K562 (cell line): ENCODE results near the gene HAT1. TPM values are rescaled to one million over a fixed set of nuclear protein-coding genes. Genes with fewer than 3 reads are reported as not detected.

Experiments
- ATAC-seq: fragments of 200-7000 bp; cut with Tn5 transposase; 3 replicates; pipeline ENCODE4 v1.9.1; 2020; ENCODE audit warnings: moderate library complexity
- BruUV-seq: library from RNA; stranded (reverse); fragments of 400-500 nt; replicated peaks from 2 replicates; lab custom pipeline; 2021; lab: Mats Ljungman, UMichigan
- CTCF ChIA-PET: fragments of 300-600 bp; formaldehyde crosslinking; extraction: SDS; loops from one replicate; lab custom pipeline; 2021; ENCODE audit warnings: low intra/inter-chr PET ratio; lab: Yijun Ruan, JAX
- POLR2A ChIA-PET: fragments of 300-600, 350-650 bp; sonication (Branson Sonifier 250); formaldehyde crosslinking; extraction: SDS; loops from one replicate; lab custom pipeline; 2021; ENCODE audit warnings: antibody characterized with exemption, inconsistent platforms; lab: Yijun Ruan, JAX
- DNase-seq, 4 experiments: peaks; one replicate each; pipeline versions ENCODE4 v3.0.0 to v3.0.0-alpha.2; 2011 to 2018; ENCODE audit warnings: low spot score in 3 of 4, mixed read lengths in 3 of 4; ENCODE audit errors: extremely low read depth in 1 of 4
- FAIRE-seq: peaks from 2 replicates; lab custom pipeline; 2011; peaks lifted over from hg19 to GRCh38; lab: Jason Lieb, UNC
- H2AFZ ChIP-seq: 2 replicates; pipeline ENCODE4 v1.6.0; 2011; ENCODE audit warnings: low read depth, low read length, control low read depth, inconsistent platforms
- H3K27ac ChIP-seq: fragments of 200-600 bp; 3 replicates; pipeline ENCODE4 v1.8.0; 2011; ENCODE audit warnings: low read depth, mild to moderate bottlenecking, control low read depth, inconsistent platforms, low read length, moderate library complexity, mixed read lengths; ENCODE audit errors: extremely low read depth
- H3K27me3 ChIP-seq, 2 experiments: fragments of 300-600 bp in 1 of 2; 2 replicates in 1 of 2; 3 replicates in 1 of 2; pipeline versions ENCODE4 v1.6.0 to v1.8.0; 2011; ENCODE audit warnings: inconsistent platforms in 2 of 2, low read length in 2 of 2, mild to moderate bottlenecking in 1 of 2, mixed read lengths in 1 of 2, moderate library complexity in 1 of 2; ENCODE audit not compliant: control insufficient read depth in 2 of 2, insufficient read depth in 2 of 2
- H3K36me3 ChIP-seq: fragments of 300-600 bp; 3 replicates; pipeline ENCODE4 v1.8.0; 2011; ENCODE audit warnings: mild to moderate bottlenecking, low read length, inconsistent platforms; ENCODE audit not compliant: control insufficient read depth, insufficient read depth
- H3K4me1 ChIP-seq, 2 experiments: fragments of 200-600 bp in 1 of 2; replicated peaks in 1 of 2; 2 replicates in 1 of 2; 3 replicates in 1 of 2; pipeline versions ENCODE4 v1.5.1 to v1.8.0; 2011; ENCODE audit warnings: inconsistent platforms in 2 of 2, low read length in 2 of 2, mild to moderate bottlenecking in 1 of 2, mixed read lengths in 1 of 2, moderate library complexity in 1 of 2; ENCODE audit not compliant: control insufficient read depth in 2 of 2, insufficient read depth in 2 of 2
- H3K4me2 ChIP-seq: 2 replicates; pipeline ENCODE4 v1.6.1; 2011; ENCODE audit warnings: low read length, control low read depth, inconsistent platforms, mixed read lengths; ENCODE audit not compliant: insufficient read depth
- H3K4me3 ChIP-seq: fragments of 200-600 bp; sonication (generic), shearing (Covaris generic); 2 replicates; pipeline ENCODE4 v1.5.1; 2016; ENCODE audit warnings: control low read depth, inconsistent platforms
- H3K79me2 ChIP-seq: fragments of 200-600 bp; 3 replicates; pipeline ENCODE4 v1.8.0; 2011; ENCODE audit warnings: low read length, inconsistent platforms; ENCODE audit not compliant: control insufficient read depth, insufficient read depth
- H3K9ac ChIP-seq, 2 experiments: 2 replicates each; pipeline versions ENCODE4 v1.6.0 to v1.6.1; 2011; ENCODE audit warnings: low read depth in 2 of 2, low read length in 2 of 2, control low read depth in 1 of 2, inconsistent platforms in 1 of 2, mild to moderate bottlenecking in 1 of 2, mixed read lengths in 1 of 2; ENCODE audit not compliant: insufficient read depth in 1 of 2
- H3K9me1 ChIP-seq: one replicate; pipeline ENCODE4 v1.6.0; 2011; ENCODE audit warnings: inconsistent platforms, mild to moderate bottlenecking, low read length, moderate library complexity; ENCODE audit not compliant: control insufficient read depth, insufficient read depth
- H3K9me3 ChIP-seq: replicated peaks from 2 replicates; pipeline ENCODE4 v1.5.1; 2011; ENCODE audit warnings: low read depth, low read length, inconsistent platforms; ENCODE audit not compliant: control insufficient read depth, insufficient read depth
- H4K20me1 ChIP-seq: replicated peaks from 2 replicates; pipeline ENCODE4 v1.6.1; 2011; ENCODE audit warnings: low read length, inconsistent platforms, mixed read lengths; ENCODE audit not compliant: control insufficient read depth, insufficient read depth
- C11orf30 ChIP-seq: fragments of 450-650 bp; IDR thresholded peaks from 2 replicates; pipeline ENCODE4 v1.6.1; 2016; ENCODE audit warnings: low read depth, mild to moderate bottlenecking
- CEBPB ChIP-seq: fragments of 450-650 bp; IDR thresholded peaks from 2 replicates; pipeline ENCODE4 v1.6.1; 2016; ENCODE audit warnings: missing genetic modification characterization, missing compliant biosample characterization
- CEBPG ChIP-seq, 3 experiments: fragments of 200-800 bp in 1 of 3; sonication (Bioruptor generic) in 1 of 3; sonication (generic) in 1 of 3; formaldehyde crosslinking in 1 of 3; IDR thresholded peaks in 2 of 3; conservative IDR thresholded peaks in 1 of 3; 2 replicates each; pipeline versions ENCODE4 v1.6.1 to v1.8.0; 2016 to 2022; ENCODE audit warnings: missing compliant biosample characterization in 2 of 3, missing genetic modification characterization in 2 of 3, mild to moderate bottlenecking in 1 of 3, missing genetic modification reagents in 1 of 3
- FOSL1 ChIP-seq: fragments of 200-800 bp; sonication (Bioruptor generic); conservative IDR thresholded peaks from 2 replicates; pipeline ENCODE4 v1.6.1; 2016; ENCODE audit warnings: missing genetic modification characterization, missing compliant biosample characterization
- HNRNPH1 ChIP-seq: fragments of 200-400 bp; formaldehyde crosslinking; optimal IDR thresholded peaks from 2 replicates; pipeline ENCODE3; 2017; ENCODE audit warnings: low read depth, mild to moderate bottlenecking, low read length, moderate library complexity
- MYC ChIP-seq, 2 experiments: fragments of 250-450 bp in 1 of 2; sonication (Bioruptor Pico) in 1 of 2; IDR thresholded peaks; 2 replicates each; pipeline versions ENCODE4 v1.5.1 to v1.6.1; 2012 to 2021; ENCODE audit warnings: low read depth in 2 of 2, borderline replicate concordance in 1 of 2, improper control_type of control experiment in 1 of 2, low read length in 1 of 2, mild to moderate bottlenecking in 1 of 2, moderate library complexity in 1 of 2
- NFRKB ChIP-seq: fragments of 450-650 bp; IDR thresholded peaks from 2 replicates; pipeline ENCODE4 v1.6.1; 2016; ENCODE audit warnings: low read depth
- POLR2H ChIP-seq: IDR thresholded peaks from 2 replicates; pipeline ENCODE4 v1.6.1; 2016; ENCODE audit warnings: missing genetic modification characterization, low read depth, mild to moderate bottlenecking, control low read depth, missing compliant biosample characterization, moderate library complexity
- PTTG1 ChIP-seq: fragments of 450-650 bp; IDR thresholded peaks from 2 replicates; pipeline ENCODE4 v1.6.1; 2016; ENCODE audit warnings: low read depth, mild to moderate bottlenecking, missing genetic modification characterization, missing compliant biosample characterization
- YBX1 ChIP-seq: fragments of 450-650 bp; IDR thresholded peaks from 2 replicates; pipeline ENCODE4 v1.7.1; 2016; ENCODE audit warnings: mild to moderate bottlenecking
- ZC3H11A ChIP-seq: IDR thresholded peaks from 2 replicates; pipeline ENCODE4 v1.6.1; 2012; ENCODE audit warnings: low read depth, low read length, improper control_type of control experiment
- ZEB2 ChIP-seq: fragments of 450-650 bp; IDR thresholded peaks from 2 replicates; pipeline ENCODE4 v1.6.1; 2016
- WGBS: fragments of 100-300 bp; shearing (Covaris generic); methylation state at CpG from one replicate; pipeline ENCODE4 v1.1.6; 2016; ENCODE audit warnings: low coverage, mixed read lengths; ENCODE audit not compliant: insufficient coverage; ENCODE audit errors: missing lambda C conversion rate; 5-methylcytosine and 5-hydroxymethylcytosine counted together
- in situ Hi-C: fragments of 300-500 bp; cut with MboI; formaldehyde crosslinking; loops from 4 replicates; pipeline ENCODE4 v1.15.0; 2018; ENCODE audit warnings: inconsistent platforms, mixed read lengths
- intact Hi-C: fragments of 100-400 bp; cut with micrococcal nuclease; formaldehyde crosslinking; loops from 2 replicates; pipeline ENCODE4 v1.14.2; 2022
- polyA plus RNA-seq, 8 experiments: library from polyadenylated mRNA; depleted of rRNA in 4 of 8; stranded (reverse) in 5 of 8; unstranded in 3 of 8; fragments of >200 nt; fragmentation: Nextera tagmentation in 2 of 8; fragmentation: Illumina TruSeq in 1 of 8; extraction: Ambion mirVana in 2 of 8; extraction: Trizol in 1 of 8; gene quantifications; 2 replicates each; pipeline versions ENCODE4 v1.2.1 to v1.2.3, GENCODE V29; 2011 to 2014; ENCODE audit warnings: inconsistent platforms in 1 of 8, missing spikeins in 1 of 8
- total RNA-seq, 7 experiments: library from RNA; depleted of rRNA in 6 of 7; stranded (reverse); fragments of >200 nt in 6 of 7; fragmentation: Illumina TruSeq in 2 of 7; extraction: Trizol in 2 of 7; gene quantifications; 2 replicates each; pipeline versions ENCODE4 v1.2.1 to v1.2.3, GENCODE V29; 2011 to 2021; ENCODE audit warnings: low replicate concordance in 1 of 7
- TF ChIP-seq, protein P1 (sequence below): fragments of 450-650 bp; formaldehyde crosslinking; IDR thresholded peaks from 2 replicates; pipeline ENCODE4 v1.4.0; 2020; ENCODE audit warnings: mild to moderate bottlenecking
- TF ChIP-seq, protein P2 (sequence below): fragments of 250-450 bp; sonication (Bioruptor Pico); IDR thresholded peaks from 2 replicates; pipeline ENCODE4 v1.4.0; 2020; ENCODE audit warnings: borderline replicate concordance

The HAT1 gene
- total and polyA plus RNA-seq, 9 of the 15 experiments (the other 6 are each of a cell fraction or from before 2014, with no cell fraction given) = 125 to 384 (median 244) TPM

DNA sequence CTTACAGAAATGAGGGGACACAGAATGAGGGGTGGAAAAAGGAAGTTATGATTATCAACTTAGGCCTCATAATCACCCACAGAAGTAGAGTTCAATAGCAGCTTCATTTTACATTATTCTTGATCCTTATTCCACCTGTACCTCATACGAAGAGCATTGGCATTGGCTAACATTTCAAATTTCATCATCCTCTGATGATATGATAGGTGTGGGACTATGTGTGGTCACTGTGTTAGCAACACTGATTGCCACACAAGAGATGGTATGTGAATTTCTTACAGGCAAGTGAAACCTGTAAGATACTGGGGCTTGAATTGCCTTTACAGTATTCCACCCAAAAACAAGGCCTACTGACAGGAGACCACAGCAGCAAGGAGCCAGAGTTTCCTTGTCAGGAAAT lies 14.0 kb upstream of the HAT1 start:
- no peaks in the 10 kb centered on the region for H3K79me2 ChIP-seq
- no peak overlapping the region for H3K9ac ChIP-seq
- no peaks in the 10 kb centered on the region for H3K9me1 ChIP-seq
- peak; percentile 47; the same call in 1 of the 2 replicates for TF ChIP-seq CEBPB (tag)
- no peak for TF ChIP-seq NFRKB
- TF ChIP-seq CEBPG (CRISPR knock-in tag; IDR thresholded peaks at IDR 0.05) = no peak
- peak in 1 of 2 experiments; percentile 66; a peak in 2 of 4 replicates for TF ChIP-seq CEBPG (tag; conservative IDR thresholded peaks at IDR 0.05 in 1 of 2, IDR thresholded peaks at IDR 0.05 in 1 of 2)
- TF ChIP-seq, all 486 proteins: peak for 2
- Histone ChIP-seq H4K20me1 (no peaks in the 10 kb centered on the region), H2AFZ (0 out of 2 replicates have a peak overlapping the region, but pooled peaks have one; percentile 6), H3K4me2 (no peak overlapping the region), H3K27me3 (no peaks in the 10 kb centered on the region), H3K9me3 (0 out of 2 replicates have a peak, but pooled peaks cover 5% of the 10 kb centered on the region), H3K4me1 (no peaks in the 10 kb centered on the region), H3K27ac (no peak overlapping the region), H3K4me3 (no peak overlapping the region), H3K36me3 (no peaks in the 10 kb centered on the region)
- intact Hi-C loops = no loop called here
- no peak for FAIRE-seq
- ChIA-PET CTCF (no interaction called here), POLR2A (no interaction called here)
- WGBS = 42% methylated on average over 1 of the region's 1 CpG
- ATAC-seq = no peak; the same call in 2 of the 3 replicates
- BruUV-seq = no TSS peak
- in situ Hi-C loops = no loop called here
- DNase-seq = no peak

DNA sequence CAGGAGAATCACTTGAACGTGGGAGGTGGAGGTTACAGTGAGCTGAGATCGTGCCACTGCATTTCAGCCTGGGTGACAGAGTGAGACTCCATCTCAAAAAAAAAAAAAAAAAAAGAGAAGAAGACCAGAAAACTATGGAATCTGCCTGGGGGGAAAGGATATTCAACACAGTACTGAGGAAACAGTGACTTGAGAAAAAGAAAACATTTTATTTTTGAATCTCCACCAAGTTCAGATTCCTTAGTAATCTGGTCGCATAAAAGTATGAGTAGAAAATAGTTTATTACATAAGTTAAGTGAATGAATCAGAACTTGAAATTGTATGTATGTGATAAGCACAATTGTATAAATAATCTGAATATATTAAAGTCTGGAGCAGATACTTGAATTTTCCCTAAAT lies 13.0 kb upstream of the HAT1 start:
- H3K4me2 ChIP-seq = no peak overlapping the region
- H3K27ac ChIP-seq = no peak overlapping the region
- H2AFZ ChIP-seq = no peak overlapping the region
- POLR2A ChIA-PET = interaction anchor here (0.9 kb wide), 1 partner anchor 13 kb away, joined by 4 read pairs; no protein-coding TSS in a partner anchor
- H3K9ac ChIP-seq = no peak overlapping the region
- H3K9me1 ChIP-seq = no peaks in the 10 kb centered on the region
- no TSS peak for BruUV-seq
- CTCF ChIA-PET = no interaction called here
- 0 out of 2 replicates have a peak, but pooled peaks cover 5% of the 10 kb centered on the region for H3K9me3 ChIP-seq
- FAIRE-seq (no peak), DNase-seq (no peak), ATAC-seq (no peak)
- H3K4me3 ChIP-seq = no peak overlapping the region
- no peaks in the 10 kb centered on the region for H3K79me2 ChIP-seq
- H3K27me3 ChIP-seq = no peaks in the 10 kb centered on the region
- H3K36me3 ChIP-seq = no peaks in the 10 kb centered on the region
- 58% methylated on average over 3 of the region's 3 CpGs for WGBS
- in situ Hi-C loops (no loop called here), intact Hi-C loops (no loop called here)
- no peaks in the 10 kb centered on the region for H3K4me1 ChIP-seq
- no peaks in the 10 kb centered on the region for H4K20me1 ChIP-seq
- TF ChIP-seq ZEB2 (no peak), POLR2H (tag) (no peak), HNRNPH1 (no peak), FOSL1 (tag) (no peak), PTTG1 (tag) (no peak), C11orf30 (no peak), ZC3H11A (no peak), YBX1 (no peak), MYC (IDR thresholded peaks at IDR 0.05; ENCODE audit: low read depth, low read length) (no peak), MYC (CRISPR knock-in tag; IDR thresholded peaks at IDR 0.05; ENCODE audit: borderline replicate concordance, low read depth) (no peak)
- TF ChIP-seq, protein P1, sequence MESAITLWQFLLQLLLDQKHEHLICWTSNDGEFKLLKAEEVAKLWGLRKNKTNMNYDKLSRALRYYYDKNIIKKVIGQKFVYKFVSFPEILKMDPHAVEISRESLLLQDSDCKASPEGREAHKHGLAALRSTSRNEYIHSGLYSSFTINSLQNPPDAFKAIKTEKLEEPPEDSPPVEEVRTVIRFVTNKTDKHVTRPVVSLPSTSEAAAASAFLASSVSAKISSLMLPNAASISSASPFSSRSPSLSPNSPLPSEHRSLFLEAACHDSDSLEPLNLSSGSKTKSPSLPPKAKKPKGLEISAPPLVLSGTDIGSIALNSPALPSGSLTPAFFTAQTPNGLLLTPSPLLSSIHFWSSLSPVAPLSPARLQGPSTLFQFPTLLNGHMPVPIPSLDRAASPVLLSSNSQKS (CRISPR knock-in tag) = no peak
- TF ChIP-seq, protein P2, sequence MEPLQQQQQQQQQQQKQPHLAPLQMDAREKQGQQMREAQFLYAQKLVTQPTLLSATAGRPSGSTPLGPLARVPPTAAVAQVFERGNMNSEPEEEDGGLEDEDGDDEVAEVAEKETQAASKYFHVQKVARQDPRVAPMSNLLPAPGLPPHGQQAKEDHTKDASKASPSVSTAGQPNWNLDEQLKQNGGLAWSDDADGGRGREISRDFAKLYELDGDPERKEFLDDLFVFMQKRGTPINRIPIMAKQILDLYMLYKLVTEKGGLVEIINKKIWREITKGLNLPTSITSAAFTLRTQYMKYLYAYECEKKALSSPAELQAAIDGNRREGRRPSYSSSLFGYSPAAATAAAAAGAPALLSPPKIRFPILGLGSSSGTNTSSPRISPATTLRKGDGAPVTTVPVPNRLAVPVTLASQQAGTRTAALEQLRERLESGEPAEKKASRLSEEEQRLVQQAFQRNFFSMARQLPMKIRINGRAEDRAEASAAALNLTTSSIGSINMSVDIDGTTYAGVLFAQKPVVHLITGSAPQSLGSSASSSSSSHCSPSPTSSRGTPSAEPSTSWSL (CRISPR knock-in tag) = no peak
